Measurements from ENCODE around the gene UBA6.

The UBA6 gene

GRCh38 chr4:67696061-67696460, 4.9 kb downstream of the UBA6 start:
- ChIA-PET CTCF (no interaction called here), POLR2A (no interaction called here)
- TF ChIP-seq CTCF (IDR thresholded peaks at IDR 0.05; ENCODE audit: control extremely low read depth, extremely low read depth, low read depth, missing control alignments) = no peak
- no peak for DNase-seq (ENCODE audit: extremely low spot score)

GRCh38 chr4:67694662-67695061, 6.3 kb downstream of the UBA6 start:
- no peak for DNase-seq (ENCODE audit: extremely low spot score)
- ChIA-PET POLR2A (no interaction called here), CTCF (interaction anchor here (1.2 kb wide), 1 partner anchor 27 kb away, joined by 3 read pairs; no protein-coding TSS in a partner anchor)
- TF ChIP-seq CTCF (IDR thresholded peaks at IDR 0.05; ENCODE audit: control extremely low read depth, extremely low read depth, low read depth, missing control alignments) = no peak

DNA sequence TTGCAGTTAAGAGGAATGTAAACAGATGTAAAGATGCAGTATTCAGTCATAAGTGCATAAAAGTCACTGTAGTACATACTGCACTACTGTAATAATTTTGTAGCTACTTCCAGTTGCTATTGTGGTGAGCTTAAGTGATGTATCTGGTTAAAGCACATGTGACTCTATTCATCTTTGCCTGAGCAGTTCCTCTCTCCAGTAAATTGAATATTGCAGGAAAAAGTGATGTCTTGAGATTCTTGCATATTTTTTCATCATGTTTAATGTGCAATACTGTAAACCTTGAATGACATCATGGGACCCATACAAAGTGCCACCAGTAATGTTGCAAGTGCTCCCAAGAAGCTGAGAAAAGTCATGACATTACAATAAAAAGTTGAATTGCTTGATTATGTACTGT, 9.6 kb downstream of the UBA6 start:
- ChIA-PET POLR2A (no interaction called here), CTCF (interaction anchor here (1.1 kb wide), 1 partner anchor 10 kb away, joined by 3 read pairs; no protein-coding TSS in a partner anchor)
- no peak for DNase-seq (ENCODE audit: extremely low spot score)
- TF ChIP-seq CTCF (IDR thresholded peaks at IDR 0.05; ENCODE audit: control extremely low read depth, extremely low read depth, low read depth, missing control alignments) = no peak

DNA sequence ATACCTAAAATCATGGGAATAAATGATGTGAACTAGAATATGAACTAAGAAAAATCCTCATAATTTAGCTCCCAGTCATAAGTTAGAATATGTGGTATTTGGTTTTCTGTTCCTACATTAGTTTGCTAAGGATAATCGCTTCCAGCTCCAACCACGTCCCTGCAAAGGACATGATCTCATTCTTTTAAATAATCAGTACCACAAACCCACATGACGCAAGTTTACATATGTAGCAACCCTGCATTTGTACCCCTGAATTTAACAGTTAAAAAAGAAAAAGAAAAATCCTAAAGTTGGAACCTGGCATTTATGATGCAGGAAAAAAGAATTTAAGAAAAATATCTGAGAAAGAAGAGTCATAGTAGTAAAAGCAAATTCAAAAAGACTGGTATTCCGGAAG, 13.3 kb downstream of the UBA6 start:
- POLR2A ChIA-PET = no interaction called here
- no peak for TF ChIP-seq CTCF (IDR thresholded peaks at IDR 0.05; ENCODE audit: control extremely low read depth, extremely low read depth, low read depth, missing control alignments)
- CTCF ChIA-PET = interaction anchor here (1.2 to 1.9 kb wide), 4 partner anchors 12 to 59 kb away, joined by 3 to 7 read pairs (median 4); no protein-coding TSS in a partner anchor
- DNase-seq (ENCODE audit: extremely low spot score) = no peak

DNA sequence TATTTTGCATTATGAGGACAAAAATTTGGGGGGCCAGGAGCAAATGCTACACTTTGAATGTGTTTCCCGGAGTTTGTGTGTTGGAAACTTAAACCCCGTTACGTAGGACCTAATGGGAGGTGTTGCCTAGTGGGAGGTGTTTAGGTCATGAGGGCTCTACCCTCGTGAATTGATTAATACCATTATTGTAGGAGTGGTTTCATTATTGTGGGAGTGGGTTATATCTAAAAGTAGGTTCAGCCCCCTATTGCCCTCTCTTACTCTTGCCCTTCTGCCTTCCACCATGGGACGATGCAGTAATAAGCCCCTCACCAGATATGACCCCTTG, 15.5 kb downstream of the UBA6 start:
- ChIA-PET POLR2A (no interaction called here), CTCF (no interaction called here)
- DNase-seq (ENCODE audit: extremely low spot score) = no peak
- no peak for TF ChIP-seq CTCF (IDR thresholded peaks at IDR 0.05; ENCODE audit: control extremely low read depth, extremely low read depth, low read depth, missing control alignments)

DNA sequence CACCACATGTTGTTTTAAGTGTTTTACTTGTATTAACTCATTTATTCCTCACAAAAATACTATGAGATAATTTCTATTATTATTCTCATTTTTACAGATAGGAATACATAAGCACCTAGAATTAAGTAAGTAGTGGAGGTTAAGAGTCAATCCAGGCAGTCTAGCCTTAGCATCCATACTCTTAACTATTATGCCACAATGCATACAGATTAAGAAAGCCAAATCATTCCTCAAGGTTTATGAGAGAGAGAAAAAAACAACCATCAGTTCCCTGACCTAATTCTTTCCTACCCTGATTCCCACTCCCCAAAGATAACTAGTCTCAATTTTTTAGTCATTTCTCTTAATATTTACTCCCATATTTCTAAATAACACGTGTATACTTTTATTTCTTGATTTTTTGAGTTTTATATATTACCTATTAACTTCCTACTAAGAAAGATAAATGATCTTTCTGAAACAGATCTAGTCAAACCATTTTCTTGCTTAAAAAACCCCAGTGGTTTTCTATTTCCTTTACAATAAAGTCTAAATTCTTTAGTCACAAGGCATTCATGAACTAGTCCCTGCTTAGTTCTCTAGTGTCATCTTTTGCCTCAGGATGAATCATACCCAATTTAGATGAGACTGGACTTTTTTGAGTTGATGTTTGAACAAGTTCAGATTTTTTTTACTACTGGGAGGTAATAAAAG, 16.0 kb downstream of the UBA6 start:
- no peak for DNase-seq (ENCODE audit: extremely low spot score)
- ChIA-PET POLR2A (no interaction called here), CTCF (no interaction called here)
- TF ChIP-seq CTCF (IDR thresholded peaks at IDR 0.05; ENCODE audit: control extremely low read depth, extremely low read depth, low read depth, missing control alignments) = no peak

Measured in GM10248 (cell line).